Measurements from ENCODE around the gene DNAJC8.

The DNAJC8 gene

DNA sequence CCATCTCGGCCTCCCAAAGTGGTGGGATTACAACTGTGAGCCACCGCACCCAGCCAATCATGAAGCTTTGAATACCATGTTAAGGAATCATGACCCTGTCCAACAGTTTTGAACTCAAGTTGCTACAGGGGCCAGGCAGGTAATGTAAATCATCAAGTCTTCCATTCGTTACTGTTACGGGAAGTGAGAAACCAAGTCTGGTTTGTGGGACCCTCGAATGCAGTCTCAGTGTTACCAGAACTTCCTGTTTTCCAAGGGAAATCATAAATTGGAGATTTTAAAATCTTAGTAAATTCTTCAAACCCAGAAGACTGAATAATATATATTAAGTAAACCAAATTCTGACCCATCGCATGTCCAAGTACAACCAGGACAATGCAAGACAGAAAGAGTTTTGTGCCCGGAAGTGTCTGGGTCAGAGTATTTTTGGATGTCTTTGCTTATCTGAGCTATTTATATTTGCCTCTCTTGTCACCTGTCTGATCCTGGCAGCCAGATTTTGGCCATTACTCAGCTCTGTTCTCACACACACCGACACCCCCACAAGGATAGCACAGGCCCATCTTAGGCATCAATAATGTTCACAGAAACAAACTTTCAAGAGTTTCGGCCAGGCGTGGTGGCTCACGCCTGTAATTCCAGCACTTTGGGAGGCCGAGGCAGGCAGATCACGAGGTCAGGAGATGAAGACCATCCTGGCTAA lies 11.9 kb upstream of the DNAJC8 start:
- DNase-seq (ENCODE audit: low spot score) = peak; percentile 64
- in situ Hi-C loops (cut with MboI; ENCODE audit: low sequenced_read_pairs, unreplicated experiment) = no loop called here
- TF ChIP-seq, protein P1, sequence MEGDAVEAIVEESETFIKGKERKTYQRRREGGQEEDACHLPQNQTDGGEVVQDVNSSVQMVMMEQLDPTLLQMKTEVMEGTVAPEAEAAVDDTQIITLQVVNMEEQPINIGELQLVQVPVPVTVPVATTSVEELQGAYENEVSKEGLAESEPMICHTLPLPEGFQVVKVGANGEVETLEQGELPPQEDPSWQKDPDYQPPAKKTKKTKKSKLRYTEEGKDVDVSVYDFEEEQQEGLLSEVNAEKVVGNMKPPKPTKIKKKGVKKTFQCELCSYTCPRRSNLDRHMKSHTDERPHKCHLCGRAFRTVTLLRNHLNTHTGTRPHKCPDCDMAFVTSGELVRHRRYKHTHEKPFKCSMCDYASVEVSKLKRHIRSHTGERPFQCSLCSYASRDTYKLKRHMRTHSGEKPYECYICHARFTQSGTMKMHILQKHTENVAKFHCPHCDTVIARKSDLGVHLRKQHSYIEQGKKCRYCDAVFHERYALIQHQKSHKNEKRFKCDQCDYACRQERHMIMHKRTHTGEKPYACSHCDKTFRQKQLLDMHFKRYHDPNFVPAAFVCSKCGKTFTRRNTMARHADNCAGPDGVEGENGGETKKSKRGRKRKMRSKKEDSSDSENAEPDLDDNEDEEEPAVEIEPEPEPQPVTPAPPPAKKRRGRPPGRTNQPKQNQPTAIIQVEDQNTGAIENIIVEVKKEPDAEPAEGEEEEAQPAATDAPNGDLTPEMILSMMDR (IDR thresholded peaks at IDR 0.05; ENCODE audit: borderline replicate concordance, control extremely low read depth, extremely low read depth, insufficient read depth, missing control alignments) = no peak

DNA sequence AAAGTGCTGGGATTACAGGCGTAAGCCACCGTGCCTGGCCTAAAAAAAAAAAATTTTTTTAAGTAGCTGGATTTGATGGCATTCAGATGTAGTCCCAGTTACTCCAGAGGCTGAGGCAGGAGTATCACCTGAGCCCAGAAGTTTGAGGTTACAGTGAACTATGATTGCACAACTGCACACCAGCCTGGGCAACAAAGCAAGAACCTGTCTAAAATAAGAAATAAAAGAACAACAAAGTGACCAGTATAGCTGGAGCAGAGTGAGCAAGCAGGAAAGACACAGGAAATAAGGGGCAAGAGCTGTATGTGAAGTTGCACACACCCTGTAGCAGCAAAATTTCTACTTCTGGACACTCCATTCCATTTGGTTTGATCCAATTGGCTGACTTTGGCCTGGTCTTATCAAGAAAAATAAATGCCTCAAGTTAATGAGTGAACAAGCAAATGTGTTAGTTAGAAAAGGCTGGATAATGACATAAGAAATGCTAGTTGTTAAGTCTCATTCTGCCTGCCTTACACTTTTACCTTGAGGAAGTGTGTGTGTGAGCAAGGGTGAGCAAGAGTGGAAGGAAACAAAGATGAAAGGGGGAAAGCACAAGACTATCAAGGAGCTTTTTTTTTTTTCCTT lies 11.0 kb upstream of the DNAJC8 start:
- no peak for DNase-seq (ENCODE audit: low spot score)
- in situ Hi-C loops (cut with MboI; ENCODE audit: low sequenced_read_pairs, unreplicated experiment) = no loop called here
- TF ChIP-seq, protein P1 (IDR thresholded peaks at IDR 0.05; ENCODE audit: borderline replicate concordance, control extremely low read depth, extremely low read depth, insufficient read depth, missing control alignments) = no peak

DNA sequence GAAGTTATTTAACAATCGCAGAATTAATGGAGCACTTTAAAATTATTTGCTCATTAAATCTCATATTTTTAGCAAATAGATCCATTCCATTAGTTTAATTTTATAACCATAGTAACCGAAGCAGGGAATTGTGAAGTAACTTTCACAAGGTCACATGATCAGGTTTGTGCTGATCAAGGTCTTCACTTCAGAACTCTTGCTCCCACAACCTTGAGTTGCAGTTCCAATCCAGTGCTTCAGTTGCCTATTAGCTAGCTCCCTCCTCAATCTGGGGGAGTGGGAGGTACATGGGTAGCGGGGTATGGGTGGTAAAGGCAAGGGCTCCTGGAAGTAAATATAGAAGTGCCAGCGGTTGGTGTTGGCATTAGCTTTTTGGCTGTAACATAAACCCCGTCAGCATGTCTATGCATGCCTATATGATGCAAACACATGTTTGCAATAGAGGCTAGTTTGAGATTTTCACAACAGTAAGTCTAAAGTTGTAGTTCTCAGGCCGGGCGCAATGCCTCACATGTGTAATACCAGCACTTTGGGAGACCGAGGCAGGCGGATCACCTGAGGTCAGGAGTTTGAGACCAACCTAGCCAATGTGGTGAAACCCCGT lies 8.9 kb upstream of the DNAJC8 start:
- in situ Hi-C loops (cut with MboI; ENCODE audit: low sequenced_read_pairs, unreplicated experiment) = no loop called here
- DNase-seq (ENCODE audit: low spot score) = no peak
- TF ChIP-seq, protein P1 (IDR thresholded peaks at IDR 0.05; ENCODE audit: borderline replicate concordance, control extremely low read depth, extremely low read depth, insufficient read depth, missing control alignments) = no peak

DNA sequence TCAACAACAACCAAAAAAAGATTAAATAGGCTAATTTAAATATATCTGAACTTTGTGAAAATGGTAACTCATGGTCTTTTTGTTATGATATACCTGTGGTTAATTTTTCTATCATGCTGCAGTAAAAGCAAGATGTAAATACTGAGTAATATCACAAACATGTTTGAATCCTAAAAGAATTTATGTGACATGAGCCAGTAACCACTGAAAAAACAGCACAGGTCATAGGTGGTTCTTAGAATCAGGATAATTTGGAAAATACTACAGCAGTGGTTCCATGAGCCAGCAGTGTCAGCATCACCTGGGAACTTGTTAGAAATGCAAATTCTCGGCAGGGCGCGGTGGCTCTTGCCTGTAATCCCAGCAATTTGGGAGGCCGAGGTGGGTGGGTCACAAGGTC lies 7.2 kb upstream of the DNAJC8 start:
- no peak for DNase-seq (ENCODE audit: low spot score)
- in situ Hi-C loops (cut with MboI; ENCODE audit: low sequenced_read_pairs, unreplicated experiment) = no loop called here
- TF ChIP-seq, protein P1 (IDR thresholded peaks at IDR 0.05; ENCODE audit: borderline replicate concordance, control extremely low read depth, extremely low read depth, insufficient read depth, missing control alignments) = no peak

DNA sequence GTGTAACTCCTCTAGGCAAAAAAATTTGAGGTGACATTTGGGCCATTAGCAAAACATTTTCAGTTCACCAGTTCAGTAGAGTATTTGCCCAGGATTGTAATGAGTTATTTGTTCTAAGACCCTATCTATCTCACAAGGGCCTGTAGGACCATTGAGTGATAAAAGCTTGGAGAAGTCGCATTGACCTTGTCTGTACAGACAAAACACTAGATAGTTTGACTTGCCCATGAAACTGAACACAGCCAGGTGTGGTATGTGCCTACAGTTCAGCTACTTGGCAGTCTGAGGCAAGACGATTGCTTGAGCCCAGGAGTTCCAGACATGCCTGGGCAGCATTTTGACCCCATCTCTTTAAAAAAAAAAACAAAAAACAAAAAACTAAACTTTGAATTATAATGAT lies 6.2 kb upstream of the DNAJC8 start:
- in situ Hi-C loops (cut with MboI; ENCODE audit: low sequenced_read_pairs, unreplicated experiment) = no loop called here
- TF ChIP-seq, protein P1 (IDR thresholded peaks at IDR 0.05; ENCODE audit: borderline replicate concordance, control extremely low read depth, extremely low read depth, insufficient read depth, missing control alignments) = no peak
- DNase-seq (ENCODE audit: low spot score) = no peak

DNA sequence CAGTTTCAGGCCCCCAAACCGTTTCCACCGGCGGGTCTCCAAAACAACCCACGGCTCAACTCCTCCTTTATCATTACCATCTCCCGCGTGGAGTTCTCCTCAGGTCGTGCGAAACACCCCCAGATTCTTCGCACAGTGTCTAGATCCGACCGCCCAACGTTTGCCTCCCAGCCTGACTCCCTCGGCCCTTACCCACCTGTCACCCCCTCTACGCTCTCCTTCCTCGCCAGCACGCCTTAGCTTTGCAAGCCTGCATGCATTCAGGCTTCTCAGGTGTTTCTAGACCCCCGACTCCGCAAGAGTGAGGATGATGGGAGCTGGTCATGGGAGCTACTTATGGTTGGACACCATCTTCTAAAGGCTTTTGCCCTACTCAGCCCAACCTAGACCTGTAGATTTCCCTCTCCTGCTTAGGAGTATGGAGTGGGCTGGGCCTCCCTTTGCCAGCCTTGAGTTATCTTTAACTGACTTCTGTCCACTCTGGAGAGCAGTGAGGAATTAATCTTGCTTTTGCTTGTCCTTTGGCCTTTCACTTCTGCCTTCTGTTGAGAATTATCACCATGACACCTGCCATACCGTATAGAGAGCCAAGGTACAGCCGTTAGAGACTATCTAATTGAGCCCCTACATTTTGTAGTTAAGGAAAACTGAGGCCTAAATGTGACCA lies 4.0 kb upstream of the DNAJC8 start:
- DNase-seq (ENCODE audit: low spot score) = no peak
- TF ChIP-seq, protein P1 (IDR thresholded peaks at IDR 0.05; ENCODE audit: borderline replicate concordance, control extremely low read depth, extremely low read depth, insufficient read depth, missing control alignments) = no peak
- in situ Hi-C loops (cut with MboI; ENCODE audit: low sequenced_read_pairs, unreplicated experiment) = no loop called here
